ENCODE data around the gene GHR.

The GHR gene

DNA sequence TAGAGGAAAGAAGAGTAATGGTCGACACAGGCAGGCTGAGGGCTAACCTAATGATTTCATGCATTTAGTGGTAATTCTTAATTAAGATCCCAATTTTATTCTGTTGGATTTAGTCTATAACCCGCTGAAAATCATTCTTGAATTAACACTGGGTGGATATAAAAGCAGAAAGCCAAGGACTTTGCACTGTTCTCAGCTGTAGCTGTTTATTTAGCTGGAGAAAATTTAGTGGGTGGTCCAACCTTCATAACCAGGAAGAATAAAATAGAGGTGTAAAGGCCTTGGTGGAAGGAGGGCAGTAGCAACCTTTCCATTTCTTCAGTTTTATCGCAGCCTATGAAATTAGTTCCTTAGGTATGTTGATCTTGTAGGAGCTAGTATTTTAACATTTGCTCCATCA lies 92.3 kb downstream of the GHR start:
- DNase-seq (ENCODE audit: low read depth in 1 of 2, low spot score in 1 of 2) = no peak

GRCh38 chr5:42516282-42517042 lies 93.2 kb downstream of the GHR start:
- DNase-seq (ENCODE audit: low read depth in 1 of 2, low spot score in 1 of 2) = no peak

DNA sequence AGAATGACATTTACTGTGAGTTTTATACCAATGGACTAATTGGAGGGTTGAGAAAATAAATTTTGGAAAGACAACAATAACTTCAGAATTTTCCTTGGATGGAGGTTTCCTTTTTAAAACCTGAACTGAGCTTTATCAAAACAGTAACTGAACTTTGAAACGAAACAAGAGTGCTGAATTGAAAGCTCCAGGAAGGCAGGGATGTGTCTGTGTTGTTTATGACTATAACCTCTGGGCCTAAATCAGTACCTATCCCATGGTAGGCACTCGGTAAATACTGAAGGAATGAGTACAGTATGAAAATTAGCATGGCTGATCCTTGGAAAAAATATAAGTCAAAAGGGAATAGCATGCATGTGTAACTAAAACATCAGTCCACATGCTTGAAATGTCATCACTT lies 93.9 kb downstream of the GHR start:
- no peak for DNase-seq (ENCODE audit: low read depth in 1 of 2, low spot score in 1 of 2)

GRCh38 chr5:42518595-42519221 lies 95.5 kb downstream of the GHR start:
- DNase-seq (ENCODE audit: low read depth in 1 of 2, low spot score in 1 of 2) = no peak

DNA sequence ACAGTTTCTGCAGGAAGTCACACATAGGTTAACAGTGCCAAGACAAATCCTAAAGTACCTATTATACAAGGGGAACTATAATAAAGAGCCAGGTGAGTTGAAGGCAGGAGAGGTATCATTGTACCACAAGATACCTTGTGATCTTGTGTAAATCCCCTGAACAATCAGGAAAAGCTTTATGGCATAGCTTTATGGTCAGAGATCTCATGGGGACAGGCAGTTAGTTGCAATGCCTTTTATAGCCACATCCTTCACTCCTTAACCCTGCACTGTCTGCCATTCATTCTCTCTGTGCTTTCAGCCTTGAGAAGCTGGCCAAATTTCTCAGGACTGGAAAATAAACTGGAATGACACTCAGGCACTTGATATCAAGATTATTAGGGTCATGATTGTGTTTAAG lies 97.0 kb downstream of the GHR start:
- DNase-seq (ENCODE audit: low read depth in 1 of 2, low spot score in 1 of 2) = no peak

- DNase-seq (ENCODE audit: low read depth in 1 of 2, low spot score in 1 of 2) = no peak
Observed at GRCh38 chr5:42520957-42521356, 97.7 kb downstream of the GHR start.

DNA sequence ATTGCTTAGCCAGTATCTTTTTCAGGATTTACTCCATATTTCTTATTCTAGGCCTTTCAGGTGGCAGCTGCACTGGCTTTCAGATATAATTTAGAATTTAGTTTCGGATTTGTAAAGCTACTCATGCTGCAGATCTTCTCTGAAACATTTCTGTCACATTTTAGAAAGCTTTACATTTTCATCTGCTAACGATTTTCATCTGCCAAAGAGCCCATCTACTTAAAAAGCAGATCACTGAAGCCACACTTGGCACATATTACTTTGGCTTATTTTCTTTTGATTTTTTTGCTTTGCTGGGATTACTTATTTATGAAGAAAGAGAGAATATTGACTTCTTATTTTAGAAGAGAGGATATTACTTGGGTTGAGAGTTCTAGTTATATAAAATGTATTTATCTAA lies 98.2 kb downstream of the GHR start:
- no peak for DNase-seq (ENCODE audit: low read depth in 1 of 2, low spot score in 1 of 2)

GRCh38 chr5:42522783-42523182 lies 99.5 kb downstream of the GHR start:
- no peak for DNase-seq (ENCODE audit: low read depth in 1 of 2, low spot score in 1 of 2)

- no peak for DNase-seq (ENCODE audit: low read depth in 1 of 2, low spot score in 1 of 2)
Observed at GRCh38 chr5:42526179-42526578, 102.9 kb downstream of the GHR start.

DNA sequence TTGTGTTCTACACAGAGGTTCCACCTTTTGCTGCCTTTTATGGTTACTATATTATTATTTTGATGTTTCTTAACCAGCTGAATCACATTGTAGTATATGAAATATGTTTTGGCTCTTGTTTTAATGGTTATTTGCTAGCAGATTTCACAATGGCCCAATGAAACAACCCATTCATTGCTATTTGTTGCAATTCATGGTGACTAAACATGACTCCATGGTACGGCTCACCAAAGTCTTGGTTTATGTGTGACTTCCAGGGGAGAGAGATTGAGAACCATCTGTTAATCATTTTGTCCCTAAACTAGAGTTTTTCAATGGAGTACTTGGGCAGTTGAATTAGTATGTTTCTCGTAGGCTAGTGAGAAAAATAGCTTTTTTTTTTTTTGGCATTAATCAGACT lies 108.4 kb downstream of the GHR start:
- DNase-seq (ENCODE audit: low read depth in 1 of 2, low spot score in 1 of 2) = no peak

GRCh38 chr5:42542106-42542505 lies 118.9 kb downstream of the GHR start:
- no peak for DNase-seq (ENCODE audit: low read depth in 1 of 2, low spot score in 1 of 2)

- no peak for DNase-seq (ENCODE audit: low read depth in 1 of 2, low spot score in 1 of 2)
Observed at GRCh38 chr5:42543774-42544173, 120.5 kb downstream of the GHR start.

- DNase-seq (ENCODE audit: low read depth in 1 of 2, low spot score in 1 of 2) = no peak
Observed at GRCh38 chr5:42545038-42545437, 121.8 kb downstream of the GHR start.

- DNase-seq (ENCODE audit: low read depth in 1 of 2, low spot score in 1 of 2) = no peak
Observed at GRCh38 chr5:42547141-42547540, 123.9 kb downstream of the GHR start.

DNA sequence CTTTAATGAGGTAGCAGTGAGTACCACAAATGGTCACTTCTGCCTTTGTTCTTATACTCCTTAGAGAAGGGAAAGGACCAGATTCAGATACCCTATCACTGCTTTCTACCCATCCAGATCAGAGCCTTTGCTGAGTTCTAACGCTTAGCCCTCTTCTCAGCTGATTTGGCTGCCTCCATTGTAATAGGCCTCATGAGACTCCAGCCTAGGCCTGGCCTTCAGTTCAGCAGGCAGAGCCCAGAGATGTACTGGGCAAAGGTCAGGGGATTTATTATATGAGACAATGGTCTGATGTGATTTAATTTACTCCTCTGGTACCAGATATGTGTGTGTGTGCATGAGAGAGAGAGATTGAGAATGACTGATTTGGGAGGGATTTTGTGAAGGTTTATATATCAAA lies 124.7 kb downstream of the GHR start:
- no peak for DNase-seq (ENCODE audit: low read depth in 1 of 2, low spot score in 1 of 2)

DNA sequence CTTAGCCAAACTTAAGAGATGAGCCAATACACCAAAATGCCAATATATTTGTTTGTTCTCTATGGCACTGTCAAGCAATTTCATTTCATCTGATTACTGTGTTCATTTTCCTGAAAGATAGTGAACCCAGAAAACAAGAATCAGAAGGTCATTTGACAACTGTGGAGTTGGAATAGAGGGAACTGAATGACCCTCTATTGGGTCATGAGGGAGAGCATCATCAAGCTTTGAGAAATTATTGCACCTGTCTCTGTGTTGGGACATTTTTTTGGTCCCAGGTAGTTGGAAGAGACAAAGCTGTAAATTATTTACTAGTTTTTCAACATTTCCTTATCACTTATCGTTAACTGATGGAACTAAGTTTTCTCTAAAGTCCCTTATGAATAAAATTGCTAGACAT lies 129.4 kb downstream of the GHR start:
- DNase-seq (ENCODE audit: low read depth in 1 of 2, low spot score in 1 of 2) = no peak

DNA sequence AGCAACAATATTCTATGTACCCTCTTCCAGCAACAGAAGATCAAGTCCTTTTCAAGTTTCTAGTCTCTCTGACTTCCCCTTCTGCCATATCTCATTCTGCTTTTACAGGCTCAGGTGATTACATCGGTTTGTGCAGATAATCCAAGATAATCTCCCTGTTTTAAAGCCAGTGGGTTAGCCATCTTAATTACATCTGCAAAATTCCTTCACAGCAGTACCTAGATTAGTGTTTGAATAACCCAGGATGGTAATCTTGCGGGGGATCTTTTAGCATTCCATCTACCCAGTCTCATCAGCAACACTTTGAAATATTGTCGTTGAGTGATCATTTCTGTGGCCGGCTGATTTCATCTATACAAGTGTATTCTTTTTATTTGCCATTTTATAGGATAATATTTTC lies 130.2 kb downstream of the GHR start:
- no peak for DNase-seq (ENCODE audit: low read depth in 1 of 2, low spot score in 1 of 2)

DNA sequence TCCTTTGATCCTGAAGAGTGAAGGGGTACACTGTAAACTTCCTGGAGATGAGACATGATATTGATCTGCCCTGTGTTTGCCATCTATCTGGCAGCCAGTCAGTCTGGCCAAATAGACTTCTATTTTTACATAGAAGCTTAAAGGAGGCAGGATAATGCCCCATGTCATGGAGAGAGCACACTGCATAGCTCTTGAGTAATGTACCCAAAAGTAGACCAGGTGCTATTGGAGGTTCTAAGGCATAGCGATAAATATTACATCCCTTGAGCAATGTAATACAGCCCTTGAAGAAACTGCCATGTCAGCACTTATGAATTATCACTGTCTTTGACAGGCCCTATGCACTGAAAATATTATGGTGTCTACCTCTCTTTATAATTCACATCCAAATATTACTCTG lies 131.8 kb downstream of the GHR start:
- DNase-seq (ENCODE audit: low read depth in 1 of 2, low spot score in 1 of 2) = no peak

GRCh38 chr5:42555797-42556196 lies 132.6 kb downstream of the GHR start:
- DNase-seq (ENCODE audit: low read depth in 1 of 2, low spot score in 1 of 2) = no peak

DNA sequence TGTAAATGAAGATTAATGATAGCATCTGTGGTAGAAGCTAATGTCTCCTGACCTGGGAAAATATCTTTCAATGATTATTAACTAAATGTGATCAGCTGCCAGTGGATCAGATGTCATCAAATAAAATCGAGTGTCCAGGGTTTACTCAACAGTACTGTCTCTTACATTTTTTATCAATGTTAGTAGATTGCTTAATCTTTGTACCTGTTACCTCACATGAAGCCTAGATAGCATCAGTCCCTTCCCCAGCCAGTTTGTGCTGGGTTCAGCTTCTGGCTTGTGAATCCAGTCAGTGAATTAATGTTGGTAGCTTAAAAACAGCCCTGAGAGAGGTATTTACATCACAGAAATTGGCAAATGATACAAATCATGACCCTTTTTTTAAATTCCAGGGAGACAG lies 134.4 kb downstream of the GHR start:
- DNase-seq (ENCODE audit: low read depth in 1 of 2, low spot score in 1 of 2) = no peak

GRCh38 chr5:42561656-42562055 lies 138.4 kb downstream of the GHR start:
- no peak for DNase-seq (ENCODE audit: low read depth in 1 of 2, low spot score in 1 of 2)

DNA sequence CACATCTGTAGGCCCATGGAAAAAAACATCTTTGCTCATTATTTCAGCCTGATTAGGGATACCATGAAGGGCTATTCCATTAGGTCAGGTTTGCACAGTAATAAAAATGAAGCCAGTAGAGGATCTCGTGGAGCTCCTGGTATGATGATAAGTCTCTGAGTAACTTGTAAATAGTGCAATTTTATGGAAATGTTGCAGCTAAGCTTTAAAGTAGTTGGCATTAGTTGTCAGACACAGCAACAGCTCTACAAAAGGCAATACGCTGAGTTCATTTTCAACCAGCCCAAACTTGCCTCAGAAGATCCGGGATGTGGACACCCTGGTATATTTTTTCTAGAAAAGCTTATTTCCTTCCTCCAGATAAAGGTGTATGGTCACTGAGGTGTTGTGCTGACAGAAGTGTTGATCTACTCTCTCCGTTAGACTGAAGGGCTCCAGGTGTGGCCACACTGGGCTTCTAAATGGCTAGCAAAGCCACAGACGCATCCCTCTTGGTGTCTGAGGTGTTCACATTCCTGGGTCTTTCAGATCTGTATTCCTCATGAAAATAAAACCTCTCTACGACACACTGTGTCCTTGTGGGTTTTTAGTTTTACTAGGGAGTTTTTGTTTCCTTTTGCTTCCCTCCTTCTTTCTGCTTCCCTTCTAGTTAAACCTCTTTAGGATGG lies 141.6 kb downstream of the GHR start:
- DNase-seq (ENCODE audit: low read depth in 1 of 2, low spot score in 1 of 2) = no peak

All from stimulated activated CD4-positive, alpha-beta T cell treated with anti-CD3 and anti-CD28 coated beads, Interleukin-15, amount 100 ng/mL, for 1 hour (primary cell).